Measurements from ENCODE around the gene EPHB1. TPM values are rescaled to one million over a fixed set of nuclear protein-coding genes. Genes with fewer than 3 reads are reported as not detected.
A peak's percentile ranks its signal among the peaks of the same experiment; 100 is the strongest.

Gene EPHB1
- total RNA-seq, 1 experiment from 2014 or later: 2.8 TPM

- Histone ChIP-seq H3K79me1 (ENCODE audit: insufficient read depth, low read depth, low read length, poor library complexity, severe bottlenecking) (no peaks in the 10 kb centered on the region), H2BK120ac (ENCODE audit: low read depth, low read length, poor library complexity, severe bottlenecking) (no peak overlapping the region), H3T11ph (ENCODE audit: low read length) (no peak overlapping the region), H3K9ac (ENCODE audit: extremely low read depth, insufficient read length, low read length) (no peak overlapping the region), H3K23ac (ENCODE audit: insufficient read length, low read depth, low read length) (no peak overlapping the region), H3K4me2 (ENCODE audit: insufficient read depth, insufficient read length, low read length) (no peak overlapping the region), H3K27ac (ENCODE audit: insufficient read length, low read depth, low read length) (no peak overlapping the region), H3K4me1 (ENCODE audit: insufficient read depth, low read length) (no peaks in the 10 kb centered on the region), H3K27me3 (ENCODE audit: insufficient read depth, low read length) (no peaks in the 10 kb centered on the region), H3K79me2 (ENCODE audit: insufficient read depth, low read length) (no peaks in the 10 kb centered on the region), H4K91ac (ENCODE audit: insufficient read length, low read depth, low read length) (no peak overlapping the region), H3K14ac (ENCODE audit: insufficient read depth, low read length) (no peak overlapping the region), H4K5ac (ENCODE audit: insufficient read length, low read depth, low read length) (no peak overlapping the region), H2BK12ac (ENCODE audit: insufficient read length, low read depth, low read length) (no peak overlapping the region), H3K9me3 (ENCODE audit: control insufficient read depth, low read depth, low read length) (no peaks in the 10 kb centered on the region), H2BK20ac (ENCODE audit: low read depth, low read length, poor library complexity, severe bottlenecking) (no peak overlapping the region), H2BK5ac (ENCODE audit: insufficient read length, low read length) (no peak overlapping the region), H2BK15ac (ENCODE audit: low read depth, low read length) (0 out of 2 replicates have a peak overlapping the region, but pooled peaks have one; percentile 57), H4K20me1 (ENCODE audit: control insufficient read depth, insufficient read depth, insufficient read length) (no peaks in the 10 kb centered on the region), H2AK5ac (ENCODE audit: insufficient read length, low read length) (no peak overlapping the region), H3K18ac (ENCODE audit: insufficient read length, low read depth, low read length) (no peak overlapping the region), H4K8ac (replicated peaks; ENCODE audit: insufficient read length, low read depth, low read length) (no peak overlapping the region), H3K23me2 (ENCODE audit: insufficient read length, low read depth, low read length, poor library complexity, severe bottlenecking) (no peaks in the 10 kb centered on the region), H3K56ac (ENCODE audit: insufficient read length, low read depth, low read length) (no peak overlapping the region), H2AFZ (ENCODE audit: low read length) (no peak overlapping the region), H3K4ac (ENCODE audit: low read depth, low read length) (no peak overlapping the region)
- Mint-ChIP-seq H3K4me1 (peaks cover 11 to 14% of the 10 kb centered on the region in 2 experiments), H3K27ac (no peak overlapping the region), H3K4me3 (no peak overlapping the region), H3K36me3 (ENCODE audit: insufficient read depth in 1 of 3, low read depth in 3 of 3) (no peaks in the 10 kb centered on the region), H3K9me3 (no peaks in the 10 kb centered on the region; a peak in 2 of 5 replicates), H3K27me3 (ENCODE audit: low read depth) (no peaks in the 10 kb centered on the region; the same call in none of the 2 replicates)
- no CpG with 5 or more reads among the region's 5 CpGs for WGBS (ENCODE audit: extremely low coverage, insufficient read length, low lambda C conversion rate)
- no peak for TF ChIP-seq CTCF (conservative IDR thresholded peaks at IDR 0.05)
- DNase-seq: no peak
Measured at GRCh38 chr3:135055449-135055848, 260.4 kb downstream of the EPHB1 start.

All from H9 (cell line).